ENCODE data around the gene ADGRD1. TPM values are rescaled to one million over a fixed set of nuclear protein-coding genes. Genes with fewer than 3 reads are reported as not detected.

The ADGRD1 gene
- total and polyA plus RNA-seq, 5 donors from 2014 or later: 0.56 TPM; not detected in 4

DNA sequence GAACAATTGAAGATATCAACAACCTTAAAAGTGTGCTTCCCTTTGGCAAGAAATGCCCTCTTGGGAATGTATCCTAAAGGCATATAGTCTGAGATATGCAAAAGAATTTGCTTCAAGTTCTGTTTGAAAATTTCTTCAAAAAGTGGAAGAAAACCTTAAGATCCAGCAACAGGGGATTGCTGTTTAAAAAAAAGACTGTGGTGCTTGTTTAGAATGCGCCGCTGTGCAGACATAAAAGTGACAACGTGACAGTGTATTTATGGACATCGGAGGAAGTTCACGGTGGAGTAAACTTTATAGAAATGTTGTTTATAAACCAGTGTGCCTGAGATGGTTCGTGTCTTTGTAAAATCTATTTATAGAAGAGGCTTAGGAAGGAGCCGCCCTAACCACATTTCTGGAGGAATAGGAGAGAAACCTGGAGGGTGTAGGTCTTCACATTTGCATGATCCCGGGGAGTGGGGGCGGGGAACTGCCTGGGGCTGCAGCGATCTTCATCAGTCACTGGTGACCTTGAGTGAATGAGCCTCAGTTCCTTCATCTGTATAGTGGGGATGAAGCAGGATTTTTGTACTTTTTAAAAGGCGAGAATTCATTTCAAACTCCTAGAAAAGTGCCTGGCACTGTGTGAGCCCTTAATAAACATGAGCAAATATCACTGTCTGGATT, 27.5 kb downstream of the ADGRD1 start:
- H3K9me3 ChIP-seq (ENCODE audit: control insufficient read depth in 2 of 2, low read length in 2 of 2): no peaks in the 10 kb centered on the region
- H3K4me1 ChIP-seq (ENCODE audit: control insufficient read depth, insufficient read depth, low read length, poor library complexity, severe bottlenecking): no peaks in the 10 kb centered on the region
- no peak overlapping the region for H3K4me3 Mint-ChIP-seq
- H3K27me3 ChIP-seq (ENCODE audit: control insufficient read depth, insufficient read depth, low read length): no peaks in the 10 kb centered on the region
- H3K27ac ChIP-seq (ENCODE audit: insufficient read depth, low read length, poor library complexity, severe bottlenecking): no peak overlapping the region
- peaks cover 0 to 1% (median 0%) of the 10 kb centered on the region in 7 donors for H3K9me3 Mint-ChIP-seq
- no peaks in the 10 kb centered on the region for H3K36me3 Mint-ChIP-seq
- H3K27me3 Mint-ChIP-seq: peaks cover 10% of the 10 kb centered on the region
- no peak overlapping the region for H3K4me3 ChIP-seq (ENCODE audit: low read depth, low read length)
- DNase-seq (no peak), ATAC-seq (ENCODE audit: low read depth in 2 of 2) (no peak)
- no peaks in the 10 kb centered on the region for H3K36me3 ChIP-seq (ENCODE audit: control insufficient read depth, insufficient read depth, low read length)
- no peaks in the 10 kb centered on the region for H3K4me1 Mint-ChIP-seq
- H3K27ac Mint-ChIP-seq: no peak overlapping the region

DNA sequence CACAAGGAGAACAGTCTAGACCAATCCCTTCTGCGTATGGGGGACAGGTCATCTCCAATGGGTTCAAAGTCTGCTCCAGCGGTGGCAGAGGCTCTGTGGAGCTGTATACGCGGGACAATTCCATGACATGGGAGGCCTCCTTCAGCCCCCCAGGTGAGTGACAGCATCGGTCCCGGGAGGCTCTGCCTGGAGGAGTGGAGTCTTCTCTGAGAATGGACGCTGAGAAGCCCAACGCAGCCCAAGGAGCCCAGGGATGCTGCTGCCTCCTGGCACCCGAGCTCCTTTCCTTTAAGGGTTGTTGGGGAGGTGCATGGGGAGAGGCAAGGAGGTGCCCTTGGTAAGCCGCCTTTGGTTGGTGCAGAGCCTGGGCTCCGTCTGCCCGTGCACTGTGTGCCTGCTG, 28.2 kb downstream of the ADGRD1 start:
- H3K4me3 ChIP-seq (ENCODE audit: low read depth, low read length): no peak overlapping the region
- Mint-ChIP-seq H3K36me3 (no peaks in the 10 kb centered on the region), H3K9me3 (peaks cover 0 to 1% (median 0%) of the 10 kb centered on the region in 7 donors), H3K4me1 (no peaks in the 10 kb centered on the region), H3K4me3 (no peak overlapping the region), H3K27me3 (peaks cover 10% of the 10 kb centered on the region), H3K27ac (no peak overlapping the region)
- ATAC-seq (ENCODE audit: low read depth in 2 of 2) (no peak), DNase-seq (no peak)
- H3K9me3 ChIP-seq (ENCODE audit: control insufficient read depth in 2 of 2, low read length in 2 of 2): no peaks in the 10 kb centered on the region
- H3K27ac ChIP-seq (ENCODE audit: insufficient read depth, low read length, poor library complexity, severe bottlenecking): no peak overlapping the region
- no peaks in the 10 kb centered on the region for H3K36me3 ChIP-seq (ENCODE audit: control insufficient read depth, insufficient read depth, low read length)
- no peaks in the 10 kb centered on the region for H3K27me3 ChIP-seq (ENCODE audit: control insufficient read depth, insufficient read depth, low read length)
- no peaks in the 10 kb centered on the region for H3K4me1 ChIP-seq (ENCODE audit: control insufficient read depth, insufficient read depth, low read length, poor library complexity, severe bottlenecking)

DNA sequence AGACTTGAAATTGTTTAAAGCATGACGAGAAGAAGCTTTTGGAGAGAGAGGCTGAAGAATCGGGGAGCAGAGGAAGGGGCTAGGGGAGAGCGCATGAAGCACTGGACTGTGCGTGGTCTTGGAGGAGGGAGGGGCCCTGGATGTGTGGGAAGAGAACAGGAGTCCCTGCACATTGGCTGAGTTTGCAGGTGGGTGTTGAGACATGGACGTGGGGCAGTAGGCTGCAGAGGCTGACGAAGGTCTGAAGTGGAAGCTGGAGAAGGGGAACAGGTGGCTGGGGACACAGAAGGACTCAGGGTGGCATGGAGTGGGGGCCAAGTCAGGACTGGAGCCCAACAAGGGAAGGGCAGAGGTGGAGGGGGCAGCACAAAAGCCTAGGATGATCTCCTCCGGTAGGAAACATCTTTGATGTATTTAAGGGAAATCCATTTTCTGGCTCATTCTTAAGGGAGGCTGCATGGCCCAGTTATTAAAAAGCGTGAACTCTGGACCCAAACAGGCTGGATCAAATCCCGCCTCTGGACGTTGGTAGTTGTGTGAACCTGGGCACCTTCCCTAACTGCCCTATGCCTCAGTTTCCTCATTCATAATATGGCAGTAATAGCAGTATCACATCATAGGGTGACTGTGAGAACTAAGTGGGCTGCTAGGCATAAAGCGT, 29.0 kb downstream of the ADGRD1 start:
- H3K4me3 Mint-ChIP-seq: no peak overlapping the region
- peaks cover 10% of the 10 kb centered on the region for H3K27me3 Mint-ChIP-seq
- no peak overlapping the region for H3K27ac ChIP-seq (ENCODE audit: insufficient read depth, low read length, poor library complexity, severe bottlenecking)

DNA sequence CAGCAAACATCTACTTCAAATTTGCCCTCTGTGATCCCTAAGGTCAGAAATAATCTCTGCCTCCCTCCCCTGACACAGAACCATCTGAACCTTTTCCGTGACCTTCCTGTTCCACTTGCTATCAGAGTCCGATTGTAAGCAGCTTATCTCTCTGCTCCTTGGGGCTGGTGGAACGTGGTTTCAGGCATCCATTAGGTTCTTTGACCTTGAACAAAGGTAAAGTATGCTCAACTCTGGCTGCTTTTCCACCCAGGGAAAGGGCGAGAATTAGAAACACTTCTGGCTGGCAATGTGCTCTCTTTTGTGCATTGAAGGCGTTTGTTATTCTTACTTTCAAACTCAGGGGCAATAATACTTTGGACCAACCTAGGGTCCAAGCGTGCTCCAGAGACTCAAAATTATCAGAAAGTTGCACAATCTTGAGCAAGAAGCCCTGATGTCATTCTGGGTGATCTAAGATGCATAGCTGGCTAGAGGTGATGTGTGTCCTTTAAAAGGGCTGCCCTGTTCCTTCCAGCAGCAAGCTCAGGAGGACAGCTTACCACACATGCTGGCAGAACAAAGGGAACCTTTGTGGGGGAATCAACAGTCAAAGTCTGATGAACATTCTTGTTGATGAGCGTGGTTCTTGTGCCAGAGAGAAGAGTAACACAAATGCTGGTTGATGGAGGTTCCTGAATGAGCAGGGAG, 29.8 kb downstream of the ADGRD1 start:
- Histone ChIP-seq H3K4me1 (ENCODE audit: control insufficient read depth, insufficient read depth, low read length, poor library complexity, severe bottlenecking) (no peaks in the 10 kb centered on the region), H3K27me3 (ENCODE audit: control insufficient read depth, insufficient read depth, low read length) (no peaks in the 10 kb centered on the region), H3K27ac (ENCODE audit: insufficient read depth, low read length, poor library complexity, severe bottlenecking) (no peak overlapping the region), H3K4me3 (ENCODE audit: low read depth, low read length) (no peak overlapping the region), H3K36me3 (ENCODE audit: control insufficient read depth, insufficient read depth, low read length) (no peaks in the 10 kb centered on the region), H3K9me3 (ENCODE audit: control insufficient read depth in 2 of 2, low read length in 2 of 2) (no peaks in the 10 kb centered on the region)
- H3K4me3 Mint-ChIP-seq: no peak overlapping the region
- H3K36me3 Mint-ChIP-seq: no peaks in the 10 kb centered on the region
- no peak overlapping the region for H3K27ac Mint-ChIP-seq
- peaks cover 15% of the 10 kb centered on the region for H3K27me3 Mint-ChIP-seq
- DNase-seq (no peak), ATAC-seq (ENCODE audit: low read depth in 2 of 2) (no peak)
- H3K9me3 Mint-ChIP-seq: peaks cover 0 to 1% (median 0%) of the 10 kb centered on the region in 7 donors
- H3K4me1 Mint-ChIP-seq: no peaks in the 10 kb centered on the region

More for the DNA sequence above, 29.0 kb downstream of the ADGRD1 start:
- no peaks in the 10 kb centered on the region for H3K36me3 ChIP-seq (ENCODE audit: control insufficient read depth, insufficient read depth, low read length)
- H3K27me3 ChIP-seq (ENCODE audit: control insufficient read depth, insufficient read depth, low read length): no peaks in the 10 kb centered on the region
- H3K4me3 ChIP-seq (ENCODE audit: low read depth, low read length): no peak overlapping the region
- no peaks in the 10 kb centered on the region for H3K4me1 ChIP-seq (ENCODE audit: control insufficient read depth, insufficient read depth, low read length, poor library complexity, severe bottlenecking)
- no peak for DNase-seq
- no peaks in the 10 kb centered on the region for H3K36me3 Mint-ChIP-seq
- no peak for ATAC-seq (ENCODE audit: low read depth in 2 of 2)
- H3K9me3 ChIP-seq (ENCODE audit: control insufficient read depth in 2 of 2, low read length in 2 of 2): no peaks in the 10 kb centered on the region
- H3K27ac Mint-ChIP-seq: no peak overlapping the region
- H3K4me1 Mint-ChIP-seq: no peaks in the 10 kb centered on the region
- H3K9me3 Mint-ChIP-seq: peaks cover 0 to 1% (median 0%) of the 10 kb centered on the region in 7 donors

DNA sequence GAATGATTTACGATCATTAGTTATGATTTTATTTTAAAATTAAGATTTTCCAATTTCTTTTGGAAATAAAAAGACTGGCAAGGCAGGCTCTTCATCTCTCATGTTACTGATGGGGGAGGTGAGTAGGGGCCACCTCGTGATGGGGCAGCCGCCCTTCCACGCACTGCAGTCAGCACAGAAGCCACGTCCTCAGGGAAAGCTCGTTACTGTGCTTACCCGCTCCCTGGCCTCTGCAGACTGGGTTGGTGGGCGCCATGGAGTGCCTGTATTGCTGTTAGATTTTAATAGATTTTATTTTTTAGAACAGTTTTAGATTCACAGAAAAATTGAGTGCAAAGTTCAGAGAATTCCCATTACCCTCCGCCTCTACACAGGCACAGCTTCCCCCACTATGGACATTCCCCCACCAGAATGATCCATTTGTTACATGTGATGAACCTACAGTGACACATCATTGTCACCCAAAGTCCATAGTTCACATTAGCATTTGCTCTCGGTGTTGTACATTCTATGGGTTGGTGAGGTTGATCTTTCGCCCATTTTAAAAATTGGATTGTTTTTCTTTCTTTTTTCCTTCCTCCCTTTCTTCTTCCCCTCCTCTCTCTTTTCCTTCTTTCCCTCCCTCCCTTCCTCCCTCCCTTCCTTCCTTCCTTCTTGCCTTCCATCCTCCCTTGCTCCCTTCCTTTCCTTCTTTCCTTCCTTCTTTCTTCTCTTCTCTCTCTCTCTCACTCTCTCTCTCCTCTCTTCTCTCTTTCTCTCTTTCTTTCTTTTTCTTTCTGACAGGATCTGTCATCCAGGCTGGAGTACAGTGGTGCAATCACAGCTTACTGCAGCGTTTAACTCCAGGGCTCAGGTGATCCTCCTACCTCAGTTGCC, 30.7 kb downstream of the ADGRD1 start:
- Histone ChIP-seq H3K9me3 (ENCODE audit: control insufficient read depth in 2 of 2, low read length in 2 of 2) (no peaks in the 10 kb centered on the region), H3K27ac (ENCODE audit: insufficient read depth, low read length, poor library complexity, severe bottlenecking) (no peak overlapping the region), H3K4me3 (ENCODE audit: low read depth, low read length) (no peak overlapping the region), H3K36me3 (ENCODE audit: control insufficient read depth, insufficient read depth, low read length) (no peaks in the 10 kb centered on the region), H3K4me1 (ENCODE audit: control insufficient read depth, insufficient read depth, low read length, poor library complexity, severe bottlenecking) (no peaks in the 10 kb centered on the region), H3K27me3 (ENCODE audit: control insufficient read depth, insufficient read depth, low read length) (no peaks in the 10 kb centered on the region)
- no peaks in the 10 kb centered on the region for H3K4me1 Mint-ChIP-seq
- DNase-seq (no peak), ATAC-seq (ENCODE audit: low read depth in 2 of 2) (no peak)
- H3K9me3 Mint-ChIP-seq: peaks cover 0 to 2% (median 0%) of the 10 kb centered on the region in 7 donors
- no peak overlapping the region for H3K27ac Mint-ChIP-seq
- no peaks in the 10 kb centered on the region for H3K36me3 Mint-ChIP-seq
- peaks cover 15% of the 10 kb centered on the region for H3K27me3 Mint-ChIP-seq
- no peak overlapping the region for H3K4me3 Mint-ChIP-seq

DNA sequence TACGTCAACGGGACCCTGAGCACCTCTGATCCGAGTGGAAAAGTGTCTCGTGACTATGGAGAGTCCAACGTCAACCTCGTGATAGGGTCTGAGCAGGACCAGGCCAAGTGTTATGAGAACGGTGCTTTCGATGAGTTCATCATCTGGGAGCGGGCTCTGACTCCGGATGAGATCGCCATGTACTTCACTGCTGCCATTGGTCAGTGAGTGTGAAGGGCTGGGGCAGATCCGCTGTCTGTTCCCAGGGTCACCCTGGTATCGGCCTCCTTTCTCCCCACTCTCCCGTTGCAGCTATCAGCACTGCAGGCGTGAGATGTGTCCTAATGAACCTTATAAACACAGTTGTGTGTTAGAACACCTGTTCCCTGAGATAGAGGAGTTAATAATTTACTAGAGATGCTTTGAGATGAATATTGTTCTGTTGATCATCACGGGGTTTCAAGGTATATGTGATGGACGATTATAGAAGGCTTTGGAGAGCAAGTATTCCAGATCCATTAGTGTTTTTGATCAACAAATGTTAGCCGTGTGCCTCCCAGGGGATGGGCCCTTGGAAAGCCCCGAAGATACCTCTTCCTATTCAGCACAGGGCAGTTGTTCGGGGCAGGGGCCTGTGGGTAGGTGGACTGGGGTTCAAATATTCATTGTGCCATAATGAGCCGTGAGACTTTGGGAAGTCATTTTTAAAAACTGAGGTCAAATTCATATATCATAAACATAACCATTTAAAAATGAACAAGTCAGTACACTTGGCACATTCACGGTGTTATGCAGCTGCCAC, 33.6 kb downstream of the ADGRD1 start:
- Mint-ChIP-seq H3K9me3 (peaks cover 0 to 3% (median 0%) of the 10 kb centered on the region in 7 donors), H3K4me3 (no peak overlapping the region), H3K4me1 (peaks cover 0 to 3% (median 0%) of the 10 kb centered on the region in 4 donors), H3K36me3 (no peaks in the 10 kb centered on the region), H3K27ac (no peak overlapping the region), H3K27me3 (peaks cover 12% of the 10 kb centered on the region)
- DNase-seq (no peak), ATAC-seq (ENCODE audit: low read depth in 2 of 2) (no peak)
- Histone ChIP-seq H3K9me3 (ENCODE audit: control insufficient read depth in 2 of 2, low read length in 2 of 2) (no peaks in the 10 kb centered on the region), H3K4me3 (ENCODE audit: low read depth, low read length) (no peak overlapping the region), H3K27me3 (ENCODE audit: control insufficient read depth, insufficient read depth, low read length) (no peaks in the 10 kb centered on the region), H3K27ac (ENCODE audit: insufficient read depth, low read length, poor library complexity, severe bottlenecking) (no peak overlapping the region), H3K4me1 (ENCODE audit: control insufficient read depth, insufficient read depth, low read length, poor library complexity, severe bottlenecking) (no peaks in the 10 kb centered on the region), H3K36me3 (ENCODE audit: control insufficient read depth, insufficient read depth, low read length) (no peaks in the 10 kb centered on the region)

DNA sequence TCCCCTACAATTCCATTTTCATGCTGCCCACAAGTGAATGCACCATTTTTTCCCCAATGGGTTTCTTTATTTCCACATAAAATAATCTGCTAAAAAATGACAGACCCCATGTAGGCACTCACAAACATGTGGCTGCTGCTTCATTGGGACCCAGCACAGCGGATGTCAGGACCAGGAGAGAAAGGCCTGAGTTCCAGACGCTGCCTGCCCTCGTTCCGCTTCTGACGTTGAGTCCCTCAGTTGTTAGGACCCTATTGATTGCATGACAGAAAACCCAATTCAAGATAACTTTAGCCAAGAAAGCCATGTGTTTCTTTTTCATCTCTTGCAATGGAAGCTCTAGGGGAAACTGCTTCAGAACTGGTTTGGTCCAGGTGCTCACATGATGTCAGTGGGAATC, 34.6 kb downstream of the ADGRD1 start:
- H3K27me3 Mint-ChIP-seq: peaks cover 12% of the 10 kb centered on the region
- no peak overlapping the region for H3K4me3 ChIP-seq (ENCODE audit: low read depth, low read length)
- no peak overlapping the region for H3K27ac Mint-ChIP-seq
- no peak for DNase-seq
- no peaks in the 10 kb centered on the region for H3K9me3 ChIP-seq (ENCODE audit: control insufficient read depth in 2 of 2, low read length in 2 of 2)
- H3K27me3 ChIP-seq (ENCODE audit: control insufficient read depth, insufficient read depth, low read length): no peaks in the 10 kb centered on the region
- no peaks in the 10 kb centered on the region for H3K36me3 Mint-ChIP-seq
- no peaks in the 10 kb centered on the region for H3K36me3 ChIP-seq (ENCODE audit: control insufficient read depth, insufficient read depth, low read length)
- H3K9me3 Mint-ChIP-seq: peaks cover 0 to 3% (median 0%) of the 10 kb centered on the region in 7 donors
- H3K4me1 ChIP-seq (ENCODE audit: control insufficient read depth, insufficient read depth, low read length, poor library complexity, severe bottlenecking): no peaks in the 10 kb centered on the region
- no peak overlapping the region for H3K4me3 Mint-ChIP-seq
- ATAC-seq (ENCODE audit: low read depth in 2 of 2): no peak
- no peak overlapping the region for H3K27ac ChIP-seq (ENCODE audit: insufficient read depth, low read length, poor library complexity, severe bottlenecking)
- peaks cover 0 to 7% (median 0%) of the 10 kb centered on the region in 4 donors for H3K4me1 Mint-ChIP-seq
